D721Med (cell line): Measurements from ENCODE around the gene RPS24.
"Not testable (repeated sequence)": the region's sequence is repeated elsewhere in the genome, so short reads cannot be mapped to it uniquely, and the experiment has no call there.

Experiments
- DNase-seq: peaks from one replicate; pipeline ENCODE4 v3.0.0; 2011; ENCODE audit warnings: low spot score; ENCODE audit not compliant: insufficient read length
- FAIRE-seq: peaks from 2 replicates; lab custom pipeline; 2011; peaks lifted over from hg19 to GRCh38; lab: Jason Lieb, UNC
- TF ChIP-seq, protein P1 (sequence below): IDR thresholded peaks from 2 replicates; pipeline ENCODE4 v1.5.1; 2012; ENCODE audit warnings: mild to moderate bottlenecking, control low read depth; ENCODE audit not compliant: insufficient read depth; ENCODE audit errors: missing control alignments

RPS24 gene

DNA sequence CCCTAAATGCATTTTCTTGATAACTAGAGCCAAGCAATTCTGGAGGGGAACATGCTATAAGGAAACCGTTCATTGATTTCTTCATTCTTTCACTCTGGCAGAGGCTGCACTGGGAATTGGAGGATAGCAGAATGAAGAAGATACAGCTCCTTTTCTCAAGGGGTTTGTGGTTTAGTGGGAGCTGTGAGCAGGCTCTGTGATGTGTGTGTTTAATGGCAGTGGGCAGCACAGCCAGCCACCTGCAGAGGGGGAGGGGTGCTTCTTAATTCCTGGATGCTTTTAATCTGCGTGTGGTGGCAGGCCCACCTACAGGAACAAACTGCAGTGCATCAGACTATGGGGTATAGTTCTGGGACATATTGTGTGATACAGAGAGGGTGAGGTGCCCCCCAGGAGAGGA, 31.9 kb downstream of the RPS24 start:
- TF ChIP-seq, protein P1, sequence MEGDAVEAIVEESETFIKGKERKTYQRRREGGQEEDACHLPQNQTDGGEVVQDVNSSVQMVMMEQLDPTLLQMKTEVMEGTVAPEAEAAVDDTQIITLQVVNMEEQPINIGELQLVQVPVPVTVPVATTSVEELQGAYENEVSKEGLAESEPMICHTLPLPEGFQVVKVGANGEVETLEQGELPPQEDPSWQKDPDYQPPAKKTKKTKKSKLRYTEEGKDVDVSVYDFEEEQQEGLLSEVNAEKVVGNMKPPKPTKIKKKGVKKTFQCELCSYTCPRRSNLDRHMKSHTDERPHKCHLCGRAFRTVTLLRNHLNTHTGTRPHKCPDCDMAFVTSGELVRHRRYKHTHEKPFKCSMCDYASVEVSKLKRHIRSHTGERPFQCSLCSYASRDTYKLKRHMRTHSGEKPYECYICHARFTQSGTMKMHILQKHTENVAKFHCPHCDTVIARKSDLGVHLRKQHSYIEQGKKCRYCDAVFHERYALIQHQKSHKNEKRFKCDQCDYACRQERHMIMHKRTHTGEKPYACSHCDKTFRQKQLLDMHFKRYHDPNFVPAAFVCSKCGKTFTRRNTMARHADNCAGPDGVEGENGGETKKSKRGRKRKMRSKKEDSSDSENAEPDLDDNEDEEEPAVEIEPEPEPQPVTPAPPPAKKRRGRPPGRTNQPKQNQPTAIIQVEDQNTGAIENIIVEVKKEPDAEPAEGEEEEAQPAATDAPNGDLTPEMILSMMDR: no peak
- no peak for FAIRE-seq
- DNase-seq: no peak

DNA sequence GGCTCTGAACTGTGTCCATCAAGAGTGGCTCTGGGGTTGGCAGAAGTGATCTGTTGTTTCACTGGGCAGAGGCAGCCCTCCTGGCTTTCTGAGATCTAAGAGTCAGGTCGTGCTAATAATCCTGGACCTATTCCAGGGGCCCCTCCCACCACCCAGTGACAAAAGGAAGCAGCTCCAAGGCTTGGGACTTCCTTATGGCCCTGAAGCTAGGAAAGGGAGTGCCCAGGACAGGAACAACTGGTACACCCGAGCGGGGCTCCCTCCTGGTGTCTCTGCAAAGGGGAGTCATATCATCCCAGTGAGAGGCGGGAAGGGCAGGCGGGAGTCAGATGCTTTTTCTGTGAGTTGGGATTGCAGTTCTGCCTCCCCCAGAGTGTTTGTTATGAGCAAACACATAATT, 32.3 kb downstream of the RPS24 start:
- DNase-seq: no peak
- TF ChIP-seq, protein P1: no peak
- no peak for FAIRE-seq

DNA sequence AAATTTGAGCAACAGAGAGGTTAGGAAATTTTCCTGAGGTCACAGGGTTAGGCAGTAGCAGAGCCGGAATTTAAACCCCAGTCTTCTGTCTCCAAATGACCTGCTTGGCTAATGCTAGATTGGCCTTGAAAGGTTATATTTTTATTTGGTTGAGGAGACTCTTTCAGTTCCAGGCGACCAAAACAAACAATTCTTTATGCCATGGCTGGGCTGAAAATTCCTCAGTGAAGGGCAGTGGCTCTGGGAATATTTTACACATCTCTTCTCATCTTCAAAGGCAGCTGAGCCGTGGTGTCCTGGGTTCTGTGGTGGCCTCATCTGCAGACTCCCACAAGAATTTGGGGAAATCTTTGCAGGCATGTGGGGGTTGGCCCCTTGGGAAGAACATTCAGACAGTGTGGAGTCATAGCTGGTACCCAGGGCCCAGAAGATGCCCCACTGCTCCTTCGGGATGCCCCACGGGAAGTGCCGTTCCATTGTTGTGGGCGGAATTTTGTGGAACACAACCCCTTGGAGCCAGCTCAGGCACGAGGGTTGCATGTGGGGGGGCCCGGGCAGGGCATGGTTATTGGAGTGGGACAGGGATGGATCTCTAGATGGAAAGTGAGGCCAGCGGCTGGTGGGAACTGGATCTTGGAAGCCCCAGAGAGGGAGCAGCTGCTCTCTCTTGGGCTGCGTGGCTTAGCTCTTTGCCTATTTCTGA, 33.2 kb downstream of the RPS24 start:
- no peak for DNase-seq
- no peak for FAIRE-seq
- TF ChIP-seq, protein P1: no peak

DNA sequence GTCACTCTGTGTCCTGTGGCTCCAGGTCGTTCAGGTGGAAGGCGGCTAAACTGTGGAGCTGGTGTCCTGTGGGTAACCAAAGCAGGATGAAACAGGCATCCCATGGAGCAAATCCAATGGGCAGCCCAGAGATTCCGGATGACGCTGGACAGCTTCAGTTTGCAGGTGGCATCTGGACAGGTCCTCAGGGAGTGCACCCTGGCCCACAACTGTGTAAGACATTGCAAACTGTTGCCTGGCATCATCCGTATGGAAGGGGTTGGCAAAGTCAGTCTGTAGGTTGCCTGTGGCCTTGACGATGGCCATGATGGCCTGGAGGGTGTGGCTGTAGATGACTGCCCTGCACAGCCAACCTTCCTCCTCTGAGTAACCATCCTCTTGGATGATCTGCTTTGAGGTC, 35.5 kb downstream of the RPS24 start:
- TF ChIP-seq, protein P1: no peak
- no peak for FAIRE-seq

DNA sequence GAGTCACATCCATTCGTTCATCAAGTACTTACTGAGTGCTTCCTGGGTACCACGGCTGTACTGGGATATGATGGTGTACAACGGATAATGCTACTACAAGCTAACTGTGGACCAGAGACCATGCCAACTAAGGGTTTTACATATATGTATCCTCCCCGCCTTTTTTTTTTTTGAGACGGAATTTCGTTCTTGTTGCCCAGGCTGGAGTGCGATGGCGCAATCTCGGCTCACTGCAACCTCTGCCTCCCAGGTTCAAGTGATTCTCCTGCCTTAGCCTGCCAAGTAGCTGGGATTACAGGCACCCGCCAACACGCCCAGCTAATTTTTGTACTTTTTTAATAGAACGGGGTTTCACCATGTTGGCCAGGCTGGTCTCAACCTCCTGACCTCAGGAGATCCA, 36.4 kb downstream of the RPS24 start:
- FAIRE-seq, DNase-seq: not testable (repeated sequence)

More for the DNA sequence above, 35.5 kb downstream of the RPS24 start:
- no peak for DNase-seq

DNA sequence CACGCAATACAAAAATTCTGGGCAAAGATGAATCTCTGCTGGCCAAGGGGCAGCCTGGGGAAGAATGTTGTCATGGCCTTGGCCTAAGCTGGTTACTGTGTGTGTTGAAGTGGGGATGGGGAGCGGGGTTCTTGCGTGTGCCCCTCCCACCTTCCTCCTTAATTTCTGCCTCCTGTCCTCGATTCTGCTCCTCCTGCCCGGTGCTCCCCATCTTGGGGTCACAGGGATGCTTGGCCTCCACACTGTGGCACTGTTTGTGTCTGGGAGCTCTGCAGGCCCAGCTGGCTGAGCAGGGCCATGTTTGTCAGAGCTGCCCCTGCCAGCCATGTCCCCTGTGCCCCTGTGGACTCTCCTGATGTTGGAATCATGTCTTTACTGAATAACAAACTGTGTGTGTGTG, 37.1 kb downstream of the RPS24 start:
- no peak for FAIRE-seq

DNA sequence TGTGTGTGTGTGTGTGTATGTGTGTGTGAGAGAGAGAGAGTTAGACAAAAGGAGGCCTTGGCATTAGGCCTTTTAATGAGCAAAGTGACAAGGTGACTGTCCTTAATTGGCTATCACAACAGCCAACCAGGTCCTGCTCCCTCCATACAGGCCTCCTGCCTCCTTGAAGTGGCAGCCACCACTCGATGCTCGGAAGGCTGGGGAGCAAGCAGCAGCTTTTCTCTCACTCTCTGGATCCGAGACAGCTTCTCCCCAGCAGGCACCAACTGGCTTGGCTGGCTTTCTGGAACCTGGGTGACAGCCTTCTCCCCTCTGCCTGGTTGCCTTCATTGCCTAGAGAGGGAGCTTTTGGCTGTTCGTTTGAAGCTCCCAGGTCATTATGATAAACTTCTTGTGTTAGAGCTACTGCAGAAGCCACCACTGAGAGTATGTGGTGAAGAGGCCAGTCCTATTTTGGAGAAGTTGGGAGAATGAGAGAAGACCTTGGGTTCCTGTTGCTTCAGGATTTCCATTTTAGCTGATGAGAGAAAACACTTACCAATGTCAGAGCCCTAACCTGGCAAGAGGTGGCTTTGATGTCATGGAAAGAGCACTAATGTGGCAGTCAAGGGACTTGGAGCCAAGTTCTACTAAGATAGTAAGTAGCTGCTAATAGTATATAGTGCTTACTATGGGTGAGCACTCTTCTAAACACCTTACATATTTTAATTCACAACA, 37.6 kb downstream of the RPS24 start:
- DNase-seq (no peak), FAIRE-seq (no peak)
- TF ChIP-seq, protein P1: no peak

More for the DNA sequence above, 37.1 kb downstream of the RPS24 start:
- DNase-seq: no peak
- TF ChIP-seq, protein P1: no peak
